ENCODE results near the gene MAP2K4.

DNA sequence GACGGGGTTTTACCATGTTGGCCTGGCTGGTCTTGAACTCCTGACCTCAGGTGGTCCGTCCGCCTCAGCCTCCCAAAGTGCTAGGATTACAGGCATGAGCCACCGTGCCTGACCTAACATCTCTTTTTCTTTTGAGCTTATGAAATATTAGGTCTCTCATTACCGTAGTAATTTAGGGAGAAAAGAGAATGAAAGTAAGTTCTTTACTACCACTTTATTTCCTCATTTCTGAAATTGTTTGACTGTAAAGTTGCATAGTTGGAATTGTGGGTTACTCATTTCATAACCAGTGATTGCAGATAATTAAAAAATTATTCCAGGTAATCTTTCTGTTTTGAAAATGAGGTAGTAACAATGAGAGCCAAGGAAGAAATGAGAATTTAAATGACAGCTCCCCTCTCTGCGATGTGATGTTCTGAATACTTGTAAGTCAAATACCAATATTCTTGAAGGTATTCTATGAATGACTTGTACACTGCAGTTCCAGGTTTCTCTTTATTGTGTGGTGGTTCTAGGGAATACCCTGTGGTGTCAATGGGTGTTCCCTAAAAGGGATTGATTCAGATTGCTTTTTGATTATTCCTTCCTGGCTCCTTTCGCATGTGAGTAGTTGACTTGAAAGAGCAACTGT lies 28.3 kb downstream of the MAP2K4 start:
- TF ChIP-seq CTCF (IDR thresholded peaks at IDR 0.05; ENCODE audit: low read length), result no peak
- no peak for TF ChIP-seq EZH2 (IDR thresholded peaks at IDR 0.05; ENCODE audit: borderline replicate concordance, low read length)

Measured in OCI-LY1 (cell line).